ENCODE data around the gene GRAMD2A.

- no peak for TF ChIP-seq POLR2A (IDR thresholded peaks at IDR 0.05)
- no peak for TF ChIP-seq CTCF (IDR thresholded peaks at IDR 0.05)
- TF ChIP-seq POLR2AphosphoS5 (IDR thresholded peaks at IDR 0.05), result no peak
- TF ChIP-seq EP300 (IDR thresholded peaks at IDR 0.05; ENCODE audit: low read depth), result no peak
Measured at GRCh38 chr15:72242775-72243370, 45.3 kb upstream of the GRAMD2A start.

All from transverse colon (tissue), 4 donors.